Inflammatory macrophage (primary cell): ENCODE data around the gene CENPC.
A peak's percentile ranks its signal among the peaks of the same experiment; 100 is the strongest.
"Not testable (repeated sequence)": the region's sequence is repeated elsewhere in the genome, so short reads cannot be mapped to it uniquely, and the experiment has no call there.

Experiments used
- DNase-seq, 2 donors: peaks; one replicate each; pipeline ENCODE4 v3.0.0-alpha.2; 2020 to 2022
- total RNA-seq, 18 experiments: gene quantifications; one replicate each; lab custom pipeline; 2026; ENCODE audit warnings: mixed read lengths in 6 of 18, inconsistent platforms in 2 of 18; lab: John Stamatoyannopoulos, UW

CENPC gene
- 15.9 to 57.4 (median 33.2) reads per million in 18 experiments for total RNA-seq

GRCh38 chr4:67545199-67546003 lies at the start of gene CENPC:
Gene CENPC (minus strand): TSS chr4:67545503. CDS start chr4:67545355, 148 bp downstream.
- peak; percentile 97 to 98 for DNase-seq

- DNase-seq, result peak; percentile 74 to 82
Measured at GRCh38 chr4:67593741-67594175, 48.5 kb upstream of the CENPC start.

GRCh38 chr4:67587156-67587555 lies 41.9 kb upstream of the CENPC start:
- no peak for DNase-seq

GRCh38 chr4:67584496-67584895 lies 39.2 kb upstream of the CENPC start:
- DNase-seq, result no peak

GRCh38 chr4:67581913-67582312 lies 36.6 kb upstream of the CENPC start:
- no peak for DNase-seq

GRCh38 chr4:67581208-67581857 lies 36.0 kb upstream of the CENPC start:
- peak; percentile 35 to 41 for DNase-seq

GRCh38 chr4:67580577-67580976 lies 35.3 kb upstream of the CENPC start:
- no peak for DNase-seq

GRCh38 chr4:67576538-67576937 lies 31.2 kb upstream of the CENPC start:
- DNase-seq, result no peak

- no peak for DNase-seq
Measured at GRCh38 chr4:67576059-67576466, 30.8 kb upstream of the CENPC start.

GRCh38 chr4:67575232-67576058 lies 30.1 kb upstream of the CENPC start:
- DNase-seq, result no peak

- no peak for DNase-seq
Measured at GRCh38 chr4:67573193-67573592, 27.9 kb upstream of the CENPC start.

GRCh38 chr4:67571975-67572374 lies 26.7 kb upstream of the CENPC start:
- DNase-seq, result no peak

- no peak for DNase-seq
Measured at GRCh38 chr4:67570537-67570936, 25.2 kb upstream of the CENPC start.

GRCh38 chr4:67568820-67569219 lies 23.5 kb upstream of the CENPC start:
- DNase-seq, result peak in 1 of 2 donors; percentile 9

GRCh38 chr4:67566335-67566734 lies 21.0 kb upstream of the CENPC start:
- no peak for DNase-seq

- DNase-seq, result no peak
Measured at GRCh38 chr4:67565284-67565683, 20.0 kb upstream of the CENPC start.

- peak; percentile 27 to 43 for DNase-seq
Measured at GRCh38 chr4:67558493-67558892, 13.2 kb upstream of the CENPC start, which contains the start of gene STAP1. Gene STAP1 (plus strand): TSS chr4:67558727. CDS start chr4:67558810, 83 bp downstream.

- DNase-seq, result peak in 1 of 2 donors; percentile 63
Measured at GRCh38 chr4:67556436-67556835, 11.1 kb upstream of the CENPC start.

- DNase-seq, result no peak
Measured at GRCh38 chr4:67555447-67555846, 10.1 kb upstream of the CENPC start.

- no peak for DNase-seq
Measured at GRCh38 chr4:67554096-67554495, 8.8 kb upstream of the CENPC start.

GRCh38 chr4:67552146-67552792 lies 7.0 kb upstream of the CENPC start:
- DNase-seq, result not testable (repeated sequence)

- no peak for DNase-seq
Measured at GRCh38 chr4:67550857-67551256, 5.6 kb upstream of the CENPC start.
